Thyroid gland (tissue), 4 donors: ENCODE results near the gene KCNJ15.

Source experiments
- POLR2A ChIP-seq, 2 donors: fragments of 450-650 bp; IDR thresholded peaks; one replicate each; pipeline ENCODE4 v1.6.1; 2017; ENCODE audit warnings: antibody characterized with exemption in 2 of 2, mild to moderate bottlenecking in 2 of 2, moderate library complexity in 1 of 2
- TF ChIP-seq, protein P1 (sequence below), 6 experiments: fragments of 200-600 bp in 3 of 6; fragments of 450-650 bp in 3 of 6; sonication (generic) in 3 of 6; IDR thresholded peaks; one replicate each; pipeline ENCODE4 v1.5.1; 2016 to 2019; ENCODE audit warnings: antibody characterized with exemption in 6 of 6, mild to moderate bottlenecking in 2 of 6, inconsistent platforms in 1 of 6, moderate library complexity in 1 of 6

- TF ChIP-seq, protein P1, sequence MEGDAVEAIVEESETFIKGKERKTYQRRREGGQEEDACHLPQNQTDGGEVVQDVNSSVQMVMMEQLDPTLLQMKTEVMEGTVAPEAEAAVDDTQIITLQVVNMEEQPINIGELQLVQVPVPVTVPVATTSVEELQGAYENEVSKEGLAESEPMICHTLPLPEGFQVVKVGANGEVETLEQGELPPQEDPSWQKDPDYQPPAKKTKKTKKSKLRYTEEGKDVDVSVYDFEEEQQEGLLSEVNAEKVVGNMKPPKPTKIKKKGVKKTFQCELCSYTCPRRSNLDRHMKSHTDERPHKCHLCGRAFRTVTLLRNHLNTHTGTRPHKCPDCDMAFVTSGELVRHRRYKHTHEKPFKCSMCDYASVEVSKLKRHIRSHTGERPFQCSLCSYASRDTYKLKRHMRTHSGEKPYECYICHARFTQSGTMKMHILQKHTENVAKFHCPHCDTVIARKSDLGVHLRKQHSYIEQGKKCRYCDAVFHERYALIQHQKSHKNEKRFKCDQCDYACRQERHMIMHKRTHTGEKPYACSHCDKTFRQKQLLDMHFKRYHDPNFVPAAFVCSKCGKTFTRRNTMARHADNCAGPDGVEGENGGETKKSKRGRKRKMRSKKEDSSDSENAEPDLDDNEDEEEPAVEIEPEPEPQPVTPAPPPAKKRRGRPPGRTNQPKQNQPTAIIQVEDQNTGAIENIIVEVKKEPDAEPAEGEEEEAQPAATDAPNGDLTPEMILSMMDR (IDR thresholded peaks at IDR 0.05), result no peak
- no peak for TF ChIP-seq POLR2A (IDR thresholded peaks at IDR 0.05)
These were observed 15.6 kb upstream of the KCNJ15 start for GRCh38 chr21:38241029-38241740.
